ENCODE measurements around the gene PRR14L. TPM values are rescaled to one million over a fixed set of nuclear protein-coding genes. Genes with fewer than 3 reads are reported as not detected.
A peak's percentile ranks its signal among the peaks of the same experiment; 100 is the strongest.

Gene PRR14L
- total and polyA plus RNA-seq, 2 of the 13 experiments (the other 11 are each of a cell fraction or from before 2014, with no cell fraction given) = 6.6 to 16.5 TPM

- TF ChIP-seq AFF4 (CRISPR knock-in tag; IDR thresholded peaks at IDR 0.05) = no peak
- TF ChIP-seq ZNF552 (CRISPR knock-in tag; IDR thresholded peaks at IDR 0.05; ENCODE audit: borderline replicate concordance) = no peak
- TF ChIP-seq HNRNPLL (IDR thresholded peaks at IDR 0.05; ENCODE audit: low read depth, low read length, poor library complexity, severe bottlenecking) = peak; percentile 96
- TF ChIP-seq ZNF292 (CRISPR knock-in tag; IDR thresholded peaks at IDR 0.05; ENCODE audit: borderline replicate concordance, low read depth) = no peak; the same call in 1 of the 2 replicates
- no peak for TF ChIP-seq HBP1 (CRISPR knock-in tag; IDR thresholded peaks at IDR 0.05; ENCODE audit: low read depth)
- TF ChIP-seq ZMYM3 (CRISPR knock-in tag; IDR thresholded peaks at IDR 0.05) = peak; percentile 100
- TF ChIP-seq ZBTB8A (CRISPR knock-in tag; IDR thresholded peaks at IDR 0.05; ENCODE audit: borderline replicate concordance, low read depth) = no peak; the same call in 1 of the 2 replicates
- no peak for TF ChIP-seq MLLT10 (CRISPR knock-in tag; IDR thresholded peaks at IDR 0.05)
- TF ChIP-seq AGO1 (IDR thresholded peaks at IDR 0.05; ENCODE audit: low read depth, low read length, poor library complexity, severe bottlenecking) = no peak
- TF ChIP-seq ZNF414 (CRISPR knock-in tag; IDR thresholded peaks at IDR 0.05) = no peak
- no peak for TF ChIP-seq ELK4 (CRISPR knock-in tag; IDR thresholded peaks at IDR 0.05; ENCODE audit: borderline replicate concordance)
- TF ChIP-seq RXRB (CRISPR knock-in tag; IDR thresholded peaks at IDR 0.05; ENCODE audit: borderline replicate concordance) = peak; percentile 10; the same call in 1 of the 2 replicates
- no peak for TF ChIP-seq ZNF660 (CRISPR knock-in tag; IDR thresholded peaks at IDR 0.05; ENCODE audit: borderline replicate concordance, low read depth)
- TF ChIP-seq SRY (CRISPR knock-in tag; IDR thresholded peaks at IDR 0.05) = peak; percentile 79; the same call in 1 of the 2 replicates
- no peak for TF ChIP-seq PCBP1 (IDR thresholded peaks at IDR 0.05; ENCODE audit: borderline replicate concordance, low read depth, low read length)
- no peak for TF ChIP-seq ZNF496 (CRISPR knock-in tag; IDR thresholded peaks at IDR 0.05; ENCODE audit: insufficient replicate concordance)
- TF ChIP-seq CREB1 (IDR thresholded peaks at IDR 0.05) = no peak; the same call in 1 of the 2 replicates
- TF ChIP-seq CREB1 (CRISPR knock-in tag; IDR thresholded peaks at IDR 0.05) = no peak
- TF ChIP-seq ZBTB44 (CRISPR knock-in tag; IDR thresholded peaks at IDR 0.05) = no peak
Measured at GRCh38 chr22:31753634-31754501, 3.9 kb upstream of the PRR14L start, which contains the start of gene DEPDC5 (continued).

Measured in HepG2 (cell line).